Astrocyte of the cerebellum (primary cell): ENCODE results near the gene SLC29A3.

ENCODE experiments used
- DNase-seq: peaks from one replicate; pipeline ENCODE4 v3.0.0-alpha.2; 2011; ENCODE audit warnings: low read depth
- H3K4me3 ChIP-seq: 2 replicates; pipeline ENCODE4 v1.5.1; 2011; ENCODE audit warnings: mild to moderate bottlenecking, low read depth, low read length, moderate library complexity
- in situ Hi-C: cut with HindIII; loops from 2 replicates; pipeline ENCODE4 v1.10.0; 2017; ENCODE audit warnings: low sequenced_read_pairs
- TF ChIP-seq, protein P1 (sequence below): IDR thresholded peaks from 2 replicates; pipeline ENCODE4 v1.5.1; 2012; ENCODE audit warnings: low read length, low read depth, moderate library complexity, mild to moderate bottlenecking; ENCODE audit errors: missing control alignments

The SLC29A3 gene

GRCh38 chr10:71273506-71273905 is 45.6 kb upstream of the SLC29A3 start:
- TF ChIP-seq, protein P1, sequence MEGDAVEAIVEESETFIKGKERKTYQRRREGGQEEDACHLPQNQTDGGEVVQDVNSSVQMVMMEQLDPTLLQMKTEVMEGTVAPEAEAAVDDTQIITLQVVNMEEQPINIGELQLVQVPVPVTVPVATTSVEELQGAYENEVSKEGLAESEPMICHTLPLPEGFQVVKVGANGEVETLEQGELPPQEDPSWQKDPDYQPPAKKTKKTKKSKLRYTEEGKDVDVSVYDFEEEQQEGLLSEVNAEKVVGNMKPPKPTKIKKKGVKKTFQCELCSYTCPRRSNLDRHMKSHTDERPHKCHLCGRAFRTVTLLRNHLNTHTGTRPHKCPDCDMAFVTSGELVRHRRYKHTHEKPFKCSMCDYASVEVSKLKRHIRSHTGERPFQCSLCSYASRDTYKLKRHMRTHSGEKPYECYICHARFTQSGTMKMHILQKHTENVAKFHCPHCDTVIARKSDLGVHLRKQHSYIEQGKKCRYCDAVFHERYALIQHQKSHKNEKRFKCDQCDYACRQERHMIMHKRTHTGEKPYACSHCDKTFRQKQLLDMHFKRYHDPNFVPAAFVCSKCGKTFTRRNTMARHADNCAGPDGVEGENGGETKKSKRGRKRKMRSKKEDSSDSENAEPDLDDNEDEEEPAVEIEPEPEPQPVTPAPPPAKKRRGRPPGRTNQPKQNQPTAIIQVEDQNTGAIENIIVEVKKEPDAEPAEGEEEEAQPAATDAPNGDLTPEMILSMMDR: no peak
- in situ Hi-C loops: no loop called here
- no peak for DNase-seq
- no peak overlapping the region for H3K4me3 ChIP-seq

DNA sequence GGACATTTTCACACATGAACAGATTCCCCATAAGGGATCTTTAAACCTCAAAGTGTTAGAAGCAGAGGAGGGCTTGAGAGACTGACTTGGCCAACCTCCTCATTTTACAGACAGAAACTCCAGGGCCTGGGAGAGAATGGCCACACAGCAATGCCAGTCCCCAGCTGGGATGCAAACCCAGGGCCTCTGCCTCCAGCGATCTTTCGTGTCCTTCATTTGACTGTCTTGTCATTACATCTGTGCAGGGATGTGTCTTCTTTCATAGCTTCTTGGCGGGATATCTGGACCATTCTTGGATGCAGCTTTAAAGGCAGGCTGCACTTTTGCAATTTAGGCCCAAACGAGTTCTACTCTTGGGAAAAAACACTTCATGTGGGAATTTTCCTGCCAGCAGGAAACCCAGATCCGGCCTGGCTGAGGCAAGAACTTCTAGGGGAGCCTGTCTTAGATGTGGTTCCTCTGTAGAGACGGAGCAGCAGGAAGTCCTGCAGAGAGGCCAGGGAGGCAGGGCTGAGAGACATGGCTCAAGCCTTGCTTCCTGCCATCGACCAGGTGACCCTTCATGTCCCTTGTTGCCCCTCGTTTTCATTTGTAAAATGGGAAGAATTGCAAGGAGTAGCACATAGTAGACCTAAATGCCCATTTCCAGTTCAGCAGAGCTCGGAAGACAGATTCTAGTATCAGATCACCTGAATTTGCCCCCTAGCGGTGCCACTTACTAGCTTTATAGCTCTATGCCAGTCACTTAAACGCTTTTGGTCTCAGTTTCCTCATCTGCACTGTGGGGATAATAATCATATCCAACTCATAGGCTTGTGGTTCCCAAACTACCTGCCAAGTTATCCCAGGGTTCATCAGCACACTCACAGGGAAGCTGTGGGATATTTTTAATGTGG is 43.9 kb upstream of the SLC29A3 start:
- H3K4me3 ChIP-seq: no peak overlapping the region
- DNase-seq: peak; percentile 37
- in situ Hi-C loops: no loop called here
- TF ChIP-seq, protein P1: no peak

DNA sequence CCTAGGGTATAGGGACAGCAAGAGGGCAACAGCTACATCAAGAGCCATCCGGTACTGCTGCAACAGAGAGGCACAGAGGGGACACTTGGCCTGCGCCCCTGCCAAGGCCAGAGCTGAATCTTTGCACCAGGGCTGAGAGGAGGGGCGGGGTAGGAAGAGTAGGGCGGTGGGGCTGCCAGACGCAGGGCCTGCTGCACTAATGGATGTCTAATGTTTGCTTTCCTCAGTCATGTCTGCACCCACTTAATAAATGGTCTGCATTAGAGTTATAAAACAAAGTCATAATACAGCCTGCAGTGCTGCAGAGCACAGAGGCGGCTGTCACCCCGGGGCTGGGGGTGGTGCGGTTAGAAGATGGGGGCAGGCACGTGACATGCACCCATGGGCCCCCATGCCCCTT is 42.2 kb upstream of the SLC29A3 start:
- TF ChIP-seq, protein P1: no peak
- no peak overlapping the region for H3K4me3 ChIP-seq
- in situ Hi-C loops: no loop called here
- DNase-seq: no peak

- H3K4me3 ChIP-seq: no peak overlapping the region
- DNase-seq: no peak
- in situ Hi-C loops: no loop called here
Observed at GRCh38 chr10:71277914-71278665, 41.0 kb upstream of the SLC29A3 start.

DNA sequence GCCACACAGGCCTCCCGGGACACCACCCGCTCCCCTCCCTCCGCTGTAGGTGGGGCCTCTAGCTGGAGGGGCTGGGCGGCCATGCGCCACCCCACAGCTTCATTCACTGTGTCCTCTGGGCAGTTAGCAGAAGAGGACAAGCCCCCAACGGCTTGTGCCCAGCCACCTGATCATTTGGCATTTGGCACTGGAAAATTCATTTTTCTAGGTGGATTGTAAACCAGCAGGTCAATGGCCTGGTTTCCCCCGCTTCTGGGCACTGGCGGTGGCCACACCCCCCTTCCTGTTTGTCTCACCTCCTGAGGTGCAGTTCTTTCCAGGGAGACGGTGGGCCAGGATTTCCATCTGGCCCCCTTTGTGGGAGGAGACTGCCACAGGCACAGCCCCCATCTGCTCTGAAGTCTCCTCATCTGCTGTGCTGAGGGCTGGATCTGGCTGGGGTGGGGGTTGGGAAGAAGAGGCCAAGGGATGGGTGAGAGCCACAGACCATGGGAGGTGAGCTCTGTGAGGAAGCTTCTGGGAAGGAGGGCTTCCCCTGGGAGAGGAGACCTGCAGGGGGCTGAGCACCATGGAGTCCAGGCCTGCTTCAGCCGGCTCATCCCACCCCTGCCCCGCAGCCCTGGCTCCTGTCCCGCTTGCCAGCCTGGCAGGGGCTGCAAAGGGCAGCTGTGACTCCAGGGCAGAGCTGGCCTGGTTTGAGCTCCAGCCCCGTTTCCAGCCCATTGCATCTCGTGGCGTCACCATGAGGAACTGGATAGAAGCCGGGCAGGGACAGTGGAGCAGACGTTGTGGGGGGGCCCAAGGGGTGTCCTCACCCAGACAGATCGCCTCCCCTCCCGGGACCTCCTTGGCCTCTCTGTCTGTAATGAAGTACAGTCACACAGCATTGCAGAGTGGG is 40.1 kb upstream of the SLC29A3 start:
- TF ChIP-seq, protein P1: no peak
- in situ Hi-C loops: no loop called here
- no peak for DNase-seq
- H3K4me3 ChIP-seq: no peak overlapping the region

More at GRCh38 chr10:71277914-71278665, 41.0 kb upstream of the SLC29A3 start:
- TF ChIP-seq, protein P1: no peak

DNA sequence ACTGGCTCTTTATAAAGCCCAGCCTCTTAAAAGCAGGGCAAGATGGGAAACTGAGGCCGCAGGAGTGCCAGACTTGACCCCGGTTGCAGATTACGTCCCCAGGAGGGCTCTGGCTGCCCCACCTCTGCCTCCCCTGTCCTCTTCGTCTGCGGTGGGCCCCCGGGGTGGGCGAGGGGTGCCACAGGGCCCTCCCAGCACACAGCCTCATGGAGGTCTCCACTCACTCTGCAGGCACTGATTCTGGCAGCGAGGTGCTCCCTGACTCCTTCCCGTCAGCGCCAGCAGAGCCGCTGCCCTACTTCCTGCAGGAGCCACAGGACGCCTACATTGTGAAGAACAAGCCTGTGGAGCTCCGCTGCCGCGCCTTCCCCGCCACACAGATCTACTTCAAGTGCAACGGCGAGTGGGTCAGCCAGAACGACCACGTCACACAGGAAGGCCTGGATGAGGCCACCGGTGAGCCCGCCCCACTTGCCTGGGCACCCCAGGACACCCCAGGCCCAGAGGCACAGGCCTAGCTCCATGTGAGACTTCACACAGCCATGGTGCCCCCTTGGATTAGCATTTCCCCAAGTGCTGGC is 39.4 kb upstream of the SLC29A3 start:
- in situ Hi-C loops: no loop called here
- TF ChIP-seq, protein P1: no peak
- no peak for DNase-seq
- no peak overlapping the region for H3K4me3 ChIP-seq
